ENCODE measurements around the gene SARDH. TPM values are rescaled to one million over a fixed set of nuclear protein-coding genes. Genes with fewer than 3 reads are reported as not detected.
"Not testable (repeated sequence)": the region's sequence is repeated elsewhere in the genome, so short reads cannot be mapped to it uniquely, and the experiment has no call there.

SARDH gene
- polyA plus RNA-seq, 1 donor from 2014 or later = not detected

DNA sequence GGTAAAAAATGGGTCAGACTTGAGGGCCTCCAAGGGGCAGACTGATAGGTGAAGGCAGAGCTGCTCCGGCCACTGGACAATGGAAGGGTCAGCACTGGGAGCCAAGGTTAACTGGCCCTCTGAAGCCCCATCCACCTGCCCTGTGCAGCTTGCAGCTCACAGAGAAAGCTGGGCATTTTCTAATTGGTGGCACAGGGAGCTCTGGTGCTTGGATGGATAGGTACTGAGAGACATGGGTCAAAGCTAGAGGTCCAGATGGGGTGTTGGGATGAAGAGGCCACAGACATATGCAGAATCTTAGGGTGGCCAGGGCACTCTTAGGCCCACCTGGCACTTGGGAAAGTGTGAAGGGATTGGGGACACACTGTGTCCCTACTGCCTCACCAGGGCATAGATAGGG, 29.5 kb upstream of the SARDH start:
- Histone ChIP-seq H2AFZ (ENCODE audit: low read depth, low read length) (no peak overlapping the region), H3F3A (ENCODE audit: insufficient read depth, low read length, poor library complexity, severe bottlenecking) (no peaks in the 10 kb centered on the region), H3K36me3 (ENCODE audit: insufficient read depth, low read length) (peaks cover 24% of the 10 kb centered on the region), H3K4me2 (ENCODE audit: low read length) (no peak overlapping the region), H4K20me1 (ENCODE audit: insufficient read depth) (no peaks in the 10 kb centered on the region), H3K27me3 (ENCODE audit: insufficient read depth, low read depth, low read length) (no peaks in the 10 kb centered on the region), H3K9me3 (ENCODE audit: low read length) (peaks cover 9% of the 10 kb centered on the region), H3K79me2 (replicated peaks; ENCODE audit: insufficient read depth, low read length) (no peaks in the 10 kb centered on the region), H3K4me3 (ENCODE audit: low read length) (no peak overlapping the region), H3K9me2 (ENCODE audit: insufficient read depth, low read length) (no peaks in the 10 kb centered on the region), H3K27ac (ENCODE audit: low read length) (no peak overlapping the region), H3K9ac (ENCODE audit: low read length) (no peak overlapping the region)
- TF ChIP-seq RAD21 (conservative IDR thresholded peaks at IDR 0.05) = no peak
- TF ChIP-seq, protein P1, sequence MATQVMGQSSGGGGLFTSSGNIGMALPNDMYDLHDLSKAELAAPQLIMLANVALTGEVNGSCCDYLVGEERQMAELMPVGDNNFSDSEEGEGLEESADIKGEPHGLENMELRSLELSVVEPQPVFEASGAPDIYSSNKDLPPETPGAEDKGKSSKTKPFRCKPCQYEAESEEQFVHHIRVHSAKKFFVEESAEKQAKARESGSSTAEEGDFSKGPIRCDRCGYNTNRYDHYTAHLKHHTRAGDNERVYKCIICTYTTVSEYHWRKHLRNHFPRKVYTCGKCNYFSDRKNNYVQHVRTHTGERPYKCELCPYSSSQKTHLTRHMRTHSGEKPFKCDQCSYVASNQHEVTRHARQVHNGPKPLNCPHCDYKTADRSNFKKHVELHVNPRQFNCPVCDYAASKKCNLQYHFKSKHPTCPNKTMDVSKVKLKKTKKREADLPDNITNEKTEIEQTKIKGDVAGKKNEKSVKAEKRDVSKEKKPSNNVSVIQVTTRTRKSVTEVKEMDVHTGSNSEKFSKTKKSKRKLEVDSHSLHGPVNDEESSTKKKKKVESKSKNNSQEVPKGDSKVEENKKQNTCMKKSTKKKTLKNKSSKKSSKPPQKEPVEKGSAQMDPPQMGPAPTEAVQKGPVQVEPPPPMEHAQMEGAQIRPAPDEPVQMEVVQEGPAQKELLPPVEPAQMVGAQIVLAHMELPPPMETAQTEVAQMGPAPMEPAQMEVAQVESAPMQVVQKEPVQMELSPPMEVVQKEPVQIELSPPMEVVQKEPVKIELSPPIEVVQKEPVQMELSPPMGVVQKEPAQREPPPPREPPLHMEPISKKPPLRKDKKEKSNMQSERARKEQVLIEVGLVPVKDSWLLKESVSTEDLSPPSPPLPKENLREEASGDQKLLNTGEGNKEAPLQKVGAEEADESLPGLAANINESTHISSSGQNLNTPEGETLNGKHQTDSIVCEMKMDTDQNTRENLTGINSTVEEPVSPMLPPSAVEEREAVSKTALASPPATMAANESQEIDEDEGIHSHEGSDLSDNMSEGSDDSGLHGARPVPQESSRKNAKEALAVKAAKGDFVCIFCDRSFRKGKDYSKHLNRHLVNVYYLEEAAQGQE (IDR thresholded peaks at IDR 0.05; ENCODE audit: borderline replicate concordance) = no peak
- no peak for TF ChIP-seq CTCF (IDR thresholded peaks at IDR 0.05; ENCODE audit: poor library complexity, severe bottlenecking)
- no peak for TF ChIP-seq EP300 (conservative IDR thresholded peaks at IDR 0.05; ENCODE audit: poor library complexity, severe bottlenecking)
- TF ChIP-seq POLR2AphosphoS5 (IDR thresholded peaks at IDR 0.05) = no peak
- no peak for TF ChIP-seq TAF1 (IDR thresholded peaks at IDR 0.05; ENCODE audit: low read depth)
- no peak for TF ChIP-seq EZH2 (IDR thresholded peaks at IDR 0.05; ENCODE audit: borderline replicate concordance, insufficient read depth, low read length, poor library complexity, severe bottlenecking)
- no peak for TF ChIP-seq SMC3 (conservative IDR thresholded peaks at IDR 0.05; ENCODE audit: poor library complexity)
- no peak for TF ChIP-seq MXI1 (conservative IDR thresholded peaks at IDR 0.05; ENCODE audit: poor library complexity, severe bottlenecking)

- H3K9me3 ChIP-seq (ENCODE audit: low read length) = peaks cover 9% of the 10 kb centered on the region
- H3K4me2 ChIP-seq (ENCODE audit: low read length) = no peak overlapping the region
- H3K27ac ChIP-seq (ENCODE audit: low read length) = no peak overlapping the region
- peaks cover 24% of the 10 kb centered on the region for H3K36me3 ChIP-seq (ENCODE audit: insufficient read depth, low read length)
- TF ChIP-seq RAD21 (conservative IDR thresholded peaks at IDR 0.05) (no peak), MXI1 (conservative IDR thresholded peaks at IDR 0.05; ENCODE audit: poor library complexity, severe bottlenecking) (no peak), CTCF (IDR thresholded peaks at IDR 0.05; ENCODE audit: poor library complexity, severe bottlenecking) (no peak), EZH2 (IDR thresholded peaks at IDR 0.05; ENCODE audit: borderline replicate concordance, insufficient read depth, low read length, poor library complexity, severe bottlenecking) (no peak), POLR2AphosphoS5 (IDR thresholded peaks at IDR 0.05) (no peak), SMC3 (conservative IDR thresholded peaks at IDR 0.05; ENCODE audit: poor library complexity) (no peak), EP300 (conservative IDR thresholded peaks at IDR 0.05; ENCODE audit: poor library complexity, severe bottlenecking) (no peak), TAF1 (IDR thresholded peaks at IDR 0.05; ENCODE audit: low read depth) (no peak)
- TF ChIP-seq, protein P1 (IDR thresholded peaks at IDR 0.05; ENCODE audit: borderline replicate concordance) = no peak
- no peaks in the 10 kb centered on the region for H3F3A ChIP-seq (ENCODE audit: insufficient read depth, low read length, poor library complexity, severe bottlenecking)
- no peak overlapping the region for H3K4me3 ChIP-seq (ENCODE audit: low read length)
- H3K79me2 ChIP-seq (replicated peaks; ENCODE audit: insufficient read depth, low read length) = no peaks in the 10 kb centered on the region
- H4K20me1 ChIP-seq (ENCODE audit: insufficient read depth) = no peaks in the 10 kb centered on the region
- no peak overlapping the region for H3K9ac ChIP-seq (ENCODE audit: low read length)
- H2AFZ ChIP-seq (ENCODE audit: low read depth, low read length) = no peak overlapping the region
- H3K9me2 ChIP-seq (ENCODE audit: insufficient read depth, low read length) = no peaks in the 10 kb centered on the region
- no peaks in the 10 kb centered on the region for H3K27me3 ChIP-seq (ENCODE audit: insufficient read depth, low read depth, low read length)
Measured at GRCh38 chr9:133767008-133767407, 28.9 kb upstream of the SARDH start.

DNA sequence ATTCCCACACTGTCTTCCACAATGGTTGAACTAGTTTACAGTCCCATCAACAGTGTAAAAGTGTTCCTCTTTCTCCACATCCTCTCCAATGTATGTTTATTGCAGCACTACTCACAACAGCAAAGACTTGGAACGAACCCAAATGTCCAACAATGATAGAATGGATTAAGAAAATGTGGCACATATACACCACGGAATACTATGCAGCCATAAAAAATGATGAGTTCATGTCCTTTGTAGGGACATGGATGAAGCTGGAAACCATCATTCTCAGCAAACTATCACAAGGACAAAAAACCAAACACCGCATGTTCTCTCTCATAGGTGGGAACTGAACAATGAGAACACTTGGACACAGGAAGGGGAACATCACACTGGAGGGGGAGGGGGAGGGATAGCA, 28.1 kb upstream of the SARDH start:
- H3K79me2 ChIP-seq (replicated peaks; ENCODE audit: insufficient read depth, low read length); H3F3A ChIP-seq (ENCODE audit: insufficient read depth, low read length, poor library complexity, severe bottlenecking); H3K4me3 ChIP-seq (ENCODE audit: low read length); H3K9me3 ChIP-seq (ENCODE audit: low read length); H3K27me3 ChIP-seq (ENCODE audit: insufficient read depth, low read depth, low read length); H3K9ac ChIP-seq (ENCODE audit: low read length); H4K20me1 ChIP-seq (ENCODE audit: insufficient read depth); H3K9me2 ChIP-seq (ENCODE audit: insufficient read depth, low read length); H3K4me2 ChIP-seq (ENCODE audit: low read length); H3K27ac ChIP-seq (ENCODE audit: low read length); H2AFZ ChIP-seq (ENCODE audit: low read depth, low read length): not testable (repeated sequence)
- H3K36me3 ChIP-seq (ENCODE audit: insufficient read depth, low read length) = peaks cover 24% of the 10 kb centered on the region

Data from neural cell (in vitro differentiated cells).